ELF-1 (cell line): ENCODE results near the gene CCDC92B.

ENCODE experiments used
- DNase-seq: peaks from one replicate; pipeline ENCODE4 v3.0.0-alpha.2; 2016; ENCODE audit warnings: low read depth, low spot score

CCDC92B gene

DNA sequence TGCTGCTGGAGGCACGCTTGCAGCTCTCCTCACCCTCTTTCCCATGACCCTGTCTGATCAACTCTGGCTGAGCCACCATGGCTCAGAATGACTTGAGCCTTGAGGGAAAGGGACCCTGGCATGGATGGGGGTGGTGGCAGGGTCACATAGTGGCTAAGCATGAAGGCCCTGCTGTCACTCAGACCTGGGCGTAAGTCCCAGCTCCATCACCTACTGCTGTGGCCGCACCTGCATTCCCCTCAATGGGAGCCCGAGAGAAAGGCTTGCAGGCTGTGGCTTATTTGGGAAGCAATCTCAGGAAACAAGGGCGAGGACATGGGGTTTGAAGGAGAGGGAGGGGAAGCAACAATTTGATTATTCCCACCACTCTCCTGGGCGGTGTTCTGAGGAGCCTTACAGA lies 29.0 kb upstream of the CCDC92B start:
- DNase-seq: no peak

DNA sequence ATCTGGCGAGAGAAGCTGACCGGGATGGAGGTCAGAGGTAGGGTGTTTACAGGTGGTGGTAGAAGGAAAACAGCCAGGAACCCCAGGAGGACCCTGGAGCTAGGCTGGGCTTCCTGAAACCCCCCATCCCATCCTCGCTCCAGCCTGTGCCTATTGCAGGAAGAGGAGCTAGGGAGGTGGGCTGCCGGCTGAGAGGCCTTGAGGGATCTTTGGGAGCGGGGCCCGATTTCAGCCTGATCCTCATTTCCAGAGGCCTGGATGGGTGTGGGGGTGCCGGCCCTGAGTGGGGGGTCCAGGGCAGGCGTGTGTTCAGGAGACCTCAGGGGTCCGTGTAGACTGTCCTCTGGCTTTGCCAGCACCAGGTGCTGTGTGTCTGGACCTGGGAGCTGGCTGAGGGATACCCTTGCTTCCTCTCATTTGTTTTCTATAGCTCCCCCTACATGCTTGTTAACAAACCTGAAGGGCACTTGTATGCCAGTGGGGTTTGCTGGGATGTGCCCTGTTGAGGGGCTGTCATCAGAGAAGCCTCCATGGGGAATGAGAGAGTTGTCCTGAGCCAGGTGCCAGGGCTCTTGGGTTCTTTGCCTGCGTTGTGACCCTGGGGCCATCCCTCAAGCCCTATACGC lies 27.9 kb upstream of the CCDC92B start:
- no peak for DNase-seq

DNA sequence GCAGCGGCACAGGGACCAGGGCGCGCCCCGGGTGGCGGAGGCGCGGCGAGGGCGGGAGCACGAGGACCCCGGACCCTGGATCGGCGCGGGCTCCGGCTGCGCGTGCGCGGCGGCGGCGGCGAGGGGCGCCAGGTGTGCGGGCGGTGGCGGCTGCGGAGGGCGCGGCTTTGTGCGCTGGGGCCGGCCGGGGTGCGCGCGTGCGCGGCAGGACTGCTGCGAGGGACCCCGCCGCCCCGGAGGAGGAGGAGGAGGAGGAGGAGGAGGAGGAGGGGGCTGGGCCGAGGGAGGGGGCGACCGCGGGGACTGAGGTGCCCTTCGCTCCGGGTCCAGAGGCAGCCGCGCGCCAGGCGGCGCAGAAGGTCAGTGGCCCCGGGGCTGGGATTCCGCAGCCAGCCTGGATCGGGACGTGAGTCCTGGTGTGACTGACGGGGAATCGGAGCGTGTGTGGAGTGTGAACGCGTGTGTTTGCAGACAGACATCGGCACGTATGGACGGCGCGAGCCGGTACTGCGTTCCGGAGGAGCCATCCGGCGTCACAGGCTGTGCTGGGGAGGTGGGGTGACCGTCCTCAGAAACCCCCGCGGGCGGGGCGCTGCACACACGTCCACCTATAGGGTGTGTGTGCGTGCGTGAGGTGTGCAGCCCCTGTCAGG lies 27.3 kb upstream of the CCDC92B start:
- peak; percentile 50 for DNase-seq

DNA sequence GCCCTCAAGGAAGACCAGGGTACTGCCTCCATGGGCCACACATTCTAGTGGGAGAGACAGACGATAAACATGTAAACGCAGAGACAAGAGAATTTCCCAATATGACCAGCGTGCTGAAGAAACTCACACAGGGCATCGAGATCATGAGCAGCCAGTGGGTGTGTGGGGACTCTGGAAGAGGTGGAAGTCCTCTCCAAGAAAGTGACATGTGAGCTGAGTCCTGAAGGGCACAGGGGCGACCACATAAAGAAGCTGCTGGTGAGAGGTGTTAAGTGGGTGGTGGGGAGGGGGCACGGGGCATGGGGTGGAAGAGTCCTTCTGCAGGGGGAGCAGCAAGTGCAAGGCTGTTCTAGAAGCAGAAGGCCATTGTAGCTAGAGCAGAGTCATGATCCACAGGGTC lies 25.8 kb upstream of the CCDC92B start:
- no peak for DNase-seq

DNA sequence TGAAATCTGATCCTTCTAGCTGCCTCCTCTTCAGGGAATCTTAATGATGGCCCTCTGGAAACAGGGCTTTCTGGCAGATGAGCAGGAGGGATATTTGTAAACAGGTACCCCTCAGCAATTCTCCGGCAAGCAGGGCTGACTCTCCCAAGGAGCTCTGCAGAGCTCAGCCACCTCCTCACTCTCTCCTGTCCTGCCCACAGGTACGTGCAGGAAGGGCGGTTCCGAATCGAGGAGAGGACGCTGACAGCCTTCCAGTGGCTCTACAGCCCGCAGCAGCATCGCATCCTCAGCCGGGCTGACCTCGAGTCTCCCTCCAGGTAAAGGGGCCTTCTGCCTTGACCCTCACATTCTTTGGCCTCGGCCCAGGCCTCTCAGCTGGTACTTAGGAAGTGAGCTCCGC lies 20.7 kb upstream of the CCDC92B start:
- no peak for DNase-seq

DNA sequence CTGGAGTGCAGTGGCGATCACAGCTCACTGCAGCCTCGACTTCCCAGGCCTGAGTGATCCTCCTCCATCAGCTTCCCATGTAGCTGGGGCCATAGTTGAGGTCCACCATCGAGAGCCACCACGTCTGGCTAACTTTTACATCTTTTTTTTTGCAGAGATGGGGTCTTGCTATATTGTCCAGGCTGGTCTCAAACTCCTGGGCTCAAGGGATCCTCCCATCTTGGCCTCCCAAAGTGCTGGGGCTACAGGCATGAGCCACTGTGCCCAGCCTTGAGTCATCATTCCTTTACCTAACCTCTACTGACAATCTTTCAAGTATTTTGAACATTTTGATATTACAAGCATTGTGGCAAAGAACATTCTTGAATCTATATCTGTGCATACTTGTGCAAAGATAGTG lies 9.4 kb upstream of the CCDC92B start:
- no peak for DNase-seq

DNA sequence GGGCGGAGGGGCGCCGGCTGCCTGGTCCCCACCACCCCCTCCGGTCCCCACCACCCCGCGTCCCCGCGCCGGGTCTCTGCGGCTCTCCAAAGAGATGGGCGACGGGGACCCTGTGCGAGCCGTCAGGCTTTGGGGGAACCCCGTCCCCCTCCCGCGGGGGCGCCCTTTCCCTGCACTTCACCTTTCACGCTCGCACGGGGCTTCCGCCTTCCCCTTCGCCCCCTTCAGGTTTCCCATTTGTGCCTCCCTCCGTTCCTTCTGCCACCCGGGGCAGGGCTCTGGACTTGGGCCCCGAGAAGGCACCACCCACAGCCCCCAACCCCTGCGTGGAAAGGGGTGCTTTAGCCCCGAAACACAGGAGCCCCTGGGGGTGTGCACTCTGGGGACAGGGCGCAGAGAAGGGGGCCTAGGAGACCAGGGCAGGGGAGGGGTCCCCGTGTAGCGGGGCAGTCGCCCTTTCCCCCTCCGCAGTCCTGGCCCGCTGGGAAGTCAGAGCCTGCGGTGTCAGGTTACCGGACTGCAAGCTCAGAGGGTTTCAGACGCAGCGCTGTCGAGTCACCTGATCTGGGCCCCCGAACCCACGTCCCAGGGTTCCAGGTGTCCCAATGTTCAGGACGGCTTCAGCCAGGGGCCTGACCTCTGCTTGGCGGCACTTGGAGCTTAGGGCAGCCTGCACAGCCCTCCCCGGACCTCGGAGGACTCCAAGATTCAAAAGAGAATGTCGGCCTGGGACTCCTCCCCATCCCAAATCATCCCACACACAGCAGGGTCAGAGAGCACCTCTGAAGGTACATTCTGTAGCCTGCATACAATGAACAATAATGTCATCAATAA lies 6.7 kb upstream of the CCDC92B start:
- DNase-seq: peak; percentile 67

DNA sequence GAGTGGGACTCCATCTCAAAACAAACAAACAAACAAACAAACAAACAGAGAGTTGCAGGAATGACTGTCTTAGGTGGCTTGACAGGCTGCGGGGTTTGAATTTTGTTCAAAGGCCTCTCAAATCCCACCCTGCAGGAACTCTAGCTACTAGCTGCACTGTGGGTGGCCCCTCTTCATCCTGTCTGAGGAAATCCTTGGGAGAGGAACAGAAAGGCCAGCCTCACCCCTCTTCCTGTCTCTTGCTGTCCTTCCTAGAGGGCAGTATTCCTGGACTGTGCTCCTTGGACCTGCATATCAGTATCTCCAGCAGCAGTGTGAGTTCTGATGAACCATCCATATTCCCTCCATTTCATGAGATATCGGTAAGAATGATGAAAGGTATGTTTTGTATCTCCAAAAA lies 2.0 kb upstream of the CCDC92B start:
- DNase-seq: no peak

DNA sequence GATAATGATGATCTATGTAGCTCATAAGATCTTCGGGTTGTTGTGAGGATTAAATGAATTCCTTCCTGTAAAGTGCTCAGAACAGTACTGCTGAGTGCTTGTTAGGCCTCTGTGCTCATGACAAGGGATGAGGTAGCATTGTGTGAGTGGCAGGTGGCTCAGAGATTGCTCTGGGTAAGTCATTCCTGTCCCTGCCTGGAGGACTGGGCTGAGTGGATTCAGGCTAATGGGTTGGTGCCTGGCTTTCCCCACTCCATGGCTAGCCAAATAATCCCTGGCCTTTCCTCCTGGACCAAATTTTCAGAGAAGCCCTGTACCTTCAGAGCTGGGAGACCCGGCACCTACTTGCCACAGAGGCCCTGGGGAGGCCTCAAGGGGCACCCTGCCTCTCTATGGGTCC lies 1.3 kb upstream of the CCDC92B start:
- DNase-seq: no peak

DNA sequence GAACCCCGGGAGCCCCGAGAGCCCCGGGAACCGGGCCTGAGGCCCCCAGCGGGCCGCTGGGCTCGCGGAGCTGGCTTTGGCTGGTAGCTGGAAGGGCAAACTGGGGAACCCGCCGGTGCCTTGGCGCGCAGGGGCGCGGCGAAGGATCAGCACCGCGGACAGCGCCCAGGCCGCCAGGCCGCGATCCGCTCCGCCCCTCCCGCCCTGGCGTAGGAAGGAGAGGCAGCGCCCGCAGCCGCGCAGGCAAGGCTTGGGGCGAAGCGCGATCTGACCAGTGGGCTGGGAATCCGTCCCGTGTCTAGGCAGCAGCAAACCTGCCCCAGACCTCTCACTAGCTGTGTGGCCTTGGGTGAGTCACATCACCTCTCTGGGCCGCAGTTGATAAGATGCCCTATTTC lies 331 bp upstream of the CCDC92B start:
- DNase-seq: peak; percentile 90

DNA sequence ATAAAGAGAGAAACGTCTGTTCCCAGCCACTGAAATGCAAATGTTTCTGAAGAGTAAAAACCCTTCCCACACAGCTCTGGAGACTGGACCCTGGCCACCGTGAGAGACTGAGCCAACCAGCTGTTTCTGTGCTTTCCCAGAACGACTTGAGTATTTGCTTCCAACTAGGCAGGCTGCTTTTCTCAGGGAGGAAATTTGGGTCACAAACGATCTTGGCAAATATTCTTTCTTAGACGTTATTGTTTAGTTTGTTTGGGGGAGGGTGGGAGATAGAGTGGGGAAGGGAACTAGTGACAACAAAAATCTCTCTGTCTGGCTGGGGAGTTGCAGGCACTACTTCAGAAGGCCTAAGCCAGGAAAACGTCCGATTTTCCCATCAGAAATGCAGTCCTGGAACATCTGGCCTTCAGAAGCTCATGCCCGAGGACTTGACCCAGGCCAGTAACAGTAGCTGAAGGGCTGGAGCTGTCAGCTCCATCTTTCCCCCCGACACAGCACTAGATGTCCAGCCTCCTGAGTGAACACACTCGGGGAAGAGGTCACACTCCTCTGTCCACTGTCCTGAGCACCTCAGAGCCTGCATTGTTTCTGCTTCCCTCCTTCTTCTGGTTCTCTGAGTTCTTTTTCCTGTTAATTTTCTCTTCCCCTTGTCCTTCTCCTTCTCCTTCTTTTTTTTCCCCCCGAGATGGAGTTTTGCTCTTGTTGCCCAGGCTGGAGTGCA lies 4.0 kb downstream of the CCDC92B start:
- DNase-seq: no peak

DNA sequence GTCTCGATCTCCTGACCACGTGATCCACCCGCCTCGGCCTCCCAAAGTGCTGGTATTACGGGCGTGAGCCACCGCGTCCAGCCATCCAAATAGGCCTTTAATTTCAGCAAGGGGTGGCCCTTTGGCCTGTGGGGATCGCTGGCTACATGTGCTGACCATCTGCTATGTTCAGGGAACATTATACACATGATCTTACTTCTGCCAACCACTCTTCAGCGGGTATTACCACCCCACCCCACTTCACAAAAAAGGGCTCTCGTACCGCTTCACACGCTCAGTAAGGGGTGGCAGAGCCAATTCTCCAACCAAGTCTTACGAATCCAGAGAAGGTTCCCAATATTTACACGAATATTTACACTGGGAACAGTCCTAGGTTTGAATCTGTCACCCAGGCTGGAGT lies 11.8 kb downstream of the CCDC92B start:
- no peak for DNase-seq

DNA sequence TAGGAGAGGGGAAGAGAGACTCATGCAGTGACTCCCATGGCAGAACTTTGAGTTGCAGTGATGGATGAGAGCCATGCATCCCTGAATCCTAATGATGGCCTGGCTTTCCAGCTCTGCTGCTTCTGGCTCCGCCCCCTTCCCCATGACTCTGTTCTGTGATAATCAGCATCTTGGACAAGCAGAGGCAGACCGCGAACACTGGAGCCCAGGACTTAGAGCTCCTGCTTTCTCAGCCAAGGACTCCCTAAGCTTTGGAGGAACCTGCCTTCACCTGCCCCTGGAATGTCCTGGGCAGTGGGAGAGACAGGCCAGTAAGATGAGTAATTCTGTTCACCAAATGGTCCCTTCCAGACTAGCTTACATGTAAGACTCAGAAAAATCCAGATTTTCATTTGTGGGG lies 12.5 kb downstream of the CCDC92B start:
- DNase-seq: peak; percentile 39

DNA sequence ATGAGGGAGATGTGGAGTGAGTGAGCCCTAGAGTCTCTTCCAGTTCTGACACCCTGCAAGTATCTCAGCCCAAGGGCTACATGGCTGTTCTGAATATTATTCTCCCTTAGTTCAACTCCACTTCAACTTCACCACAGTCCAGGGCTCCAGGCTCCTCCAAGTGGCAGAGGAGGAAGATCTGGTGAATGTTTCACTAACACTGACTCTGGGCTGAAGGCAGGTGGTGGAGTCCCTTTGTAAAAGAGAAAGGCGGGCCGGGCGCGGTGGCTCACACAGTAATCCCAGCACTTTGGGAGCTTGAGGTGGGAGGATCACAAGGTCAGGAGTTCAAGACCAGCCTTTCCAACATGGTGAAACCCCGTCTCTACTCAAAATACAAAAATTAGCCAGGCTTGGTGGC lies 13.6 kb downstream of the CCDC92B start:
- DNase-seq: no peak

DNA sequence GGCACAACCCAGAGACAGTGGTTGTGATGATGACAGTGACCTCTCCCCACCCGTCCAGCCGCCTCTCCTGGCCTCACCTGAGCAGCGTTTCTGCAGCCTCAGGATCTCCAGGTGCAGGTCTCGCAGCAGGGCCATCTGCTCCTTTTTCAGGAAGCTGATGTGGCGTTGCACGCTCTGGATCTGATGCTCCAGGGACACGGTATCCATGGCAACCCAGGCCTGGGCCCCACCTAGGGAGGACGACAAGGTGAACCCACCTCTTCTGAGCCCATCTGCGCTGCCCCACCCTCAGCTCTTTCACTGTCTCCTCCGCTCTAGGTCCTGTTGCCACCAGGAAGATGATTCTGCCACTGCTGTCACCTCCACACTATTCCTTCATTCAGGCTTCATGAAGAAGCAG lies 14.5 kb downstream of the CCDC92B start:
- no peak for DNase-seq

DNA sequence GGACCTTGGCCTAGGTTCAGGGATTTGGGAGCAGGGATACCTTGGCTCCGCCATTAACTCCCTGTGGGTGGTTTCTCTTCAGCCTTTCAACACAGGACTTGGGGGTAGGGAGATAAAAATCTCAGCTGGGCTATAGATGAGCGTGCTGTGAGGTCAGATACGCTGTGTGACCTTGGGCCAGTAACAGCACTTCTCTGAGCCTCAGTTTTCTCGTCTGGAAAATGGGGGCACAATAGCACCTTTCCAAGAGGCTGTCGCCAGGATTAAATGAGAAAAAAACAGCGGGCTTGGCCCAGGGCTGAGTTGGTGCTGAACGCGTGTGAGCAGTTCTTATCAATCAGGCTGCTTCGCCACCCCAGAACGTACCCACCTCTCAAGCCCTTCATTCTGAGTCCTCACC lies 17.6 kb downstream of the CCDC92B start:
- no peak for DNase-seq

DNA sequence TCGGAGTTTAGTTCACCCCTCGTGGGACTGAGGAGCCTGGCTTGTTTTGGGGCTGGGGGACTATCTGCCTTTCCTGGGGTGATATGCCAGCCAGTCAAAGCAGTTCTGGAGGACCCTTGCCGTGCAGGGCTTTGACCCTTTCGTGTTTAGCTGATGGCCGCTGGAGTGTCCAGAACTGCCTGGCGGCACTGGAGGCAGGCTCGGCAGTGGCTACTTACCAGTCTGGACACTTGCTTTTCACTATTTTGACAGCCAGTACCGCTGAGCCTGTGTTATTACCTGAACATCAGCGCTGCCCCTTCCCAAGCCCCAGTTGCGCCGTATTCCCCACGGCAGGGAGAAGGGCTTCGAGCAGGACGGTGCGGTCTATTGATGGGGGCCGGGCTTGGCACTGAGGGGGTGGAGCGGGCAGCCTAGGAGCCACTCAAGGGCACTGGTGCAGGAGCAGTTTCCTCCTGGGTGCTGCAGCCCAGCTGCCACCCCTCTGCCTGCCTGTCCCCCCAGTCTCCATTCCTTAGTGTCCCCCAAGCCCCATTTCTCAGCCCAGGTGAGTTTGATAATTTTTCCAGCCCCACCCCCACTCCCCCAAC lies 18.6 kb downstream of the CCDC92B start:
- no peak for DNase-seq

DNA sequence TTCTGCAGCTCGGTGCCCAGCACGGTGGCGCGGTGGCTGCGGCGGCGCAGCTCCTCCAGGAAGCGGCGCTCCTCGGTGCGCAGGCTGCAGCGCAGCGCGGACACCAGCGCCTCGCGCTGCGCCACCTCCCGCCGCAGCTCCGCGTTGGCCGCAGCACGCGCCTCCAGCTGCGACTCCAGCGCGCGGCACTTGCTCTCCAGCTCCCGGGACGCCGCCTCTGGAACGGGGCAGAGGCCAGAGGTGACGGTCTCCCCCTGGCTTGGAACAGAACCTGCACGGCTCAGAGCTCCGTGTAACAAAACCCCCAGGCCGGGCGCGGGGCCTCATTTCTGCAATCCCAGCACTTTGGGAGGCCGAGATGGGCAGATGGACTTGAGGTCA lies 24.7 kb downstream of the CCDC92B start:
- peak; percentile 81 for DNase-seq

DNA sequence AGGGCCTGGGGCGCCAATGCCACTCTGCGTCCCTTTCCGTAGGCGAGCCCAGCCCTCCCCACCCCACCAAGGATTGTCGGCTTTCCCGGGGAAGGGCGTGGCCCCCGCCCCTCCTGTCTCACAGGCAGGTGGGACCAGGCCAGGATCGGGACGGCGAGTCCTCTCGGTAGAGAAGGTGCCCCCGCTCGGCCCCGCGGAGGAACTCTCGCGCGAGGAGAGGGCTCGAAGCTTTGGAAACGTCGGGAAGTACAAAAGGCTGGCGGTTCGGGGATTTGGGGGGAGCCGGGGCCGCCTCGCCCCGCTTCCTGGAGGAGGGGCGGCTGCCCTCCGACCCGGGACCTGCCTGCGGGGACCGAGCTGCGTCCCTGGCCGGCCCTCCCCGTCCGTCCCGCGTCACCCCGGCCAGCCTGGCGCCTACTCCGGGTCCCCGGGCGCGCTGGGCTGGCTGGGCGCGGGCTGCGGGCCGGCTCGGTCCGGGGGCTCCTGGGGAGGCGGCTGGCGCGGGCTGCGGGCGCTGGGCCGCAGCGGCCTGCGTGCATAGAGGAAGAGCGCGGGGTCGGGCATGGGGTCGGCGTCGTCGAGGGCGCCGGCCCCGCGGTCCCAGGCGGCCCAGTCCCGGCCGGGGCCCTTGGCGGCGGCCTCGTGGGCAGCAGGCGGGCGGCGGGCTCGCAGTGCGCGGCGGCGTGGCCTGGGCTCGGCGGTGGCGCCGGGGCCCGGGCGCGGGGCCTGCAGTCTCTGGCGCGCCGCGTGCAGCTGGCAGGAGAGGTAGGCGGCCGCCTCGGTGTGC lies 25.3 kb downstream of the CCDC92B start:
- DNase-seq: peak; percentile 77

DNA sequence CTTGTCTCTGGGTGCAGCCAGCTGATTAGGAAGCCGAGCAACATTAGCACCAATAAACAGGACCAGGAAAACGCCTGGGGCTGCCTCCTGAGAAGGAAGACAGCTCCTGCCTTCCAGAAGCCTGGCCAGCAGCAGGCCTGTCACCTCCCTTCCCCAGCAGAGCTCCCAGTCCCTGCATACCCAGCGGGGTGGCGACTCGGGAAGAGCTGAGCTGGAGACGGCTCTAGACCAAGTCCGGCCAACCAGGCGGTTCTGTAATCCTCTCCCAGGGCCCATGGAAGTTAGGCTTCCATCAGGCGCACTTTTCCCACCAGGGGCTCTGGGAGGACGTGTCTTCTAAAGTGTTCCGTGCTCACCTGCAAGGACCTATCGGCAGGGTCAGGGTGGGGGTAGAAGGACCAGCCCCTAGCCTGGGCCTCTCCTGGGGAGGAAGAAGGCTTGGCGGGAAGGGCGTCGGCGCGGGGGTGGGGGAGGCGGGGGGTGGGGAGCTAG lies 25.9 kb downstream of the CCDC92B start:
- peak; percentile 97 for DNase-seq

DNA sequence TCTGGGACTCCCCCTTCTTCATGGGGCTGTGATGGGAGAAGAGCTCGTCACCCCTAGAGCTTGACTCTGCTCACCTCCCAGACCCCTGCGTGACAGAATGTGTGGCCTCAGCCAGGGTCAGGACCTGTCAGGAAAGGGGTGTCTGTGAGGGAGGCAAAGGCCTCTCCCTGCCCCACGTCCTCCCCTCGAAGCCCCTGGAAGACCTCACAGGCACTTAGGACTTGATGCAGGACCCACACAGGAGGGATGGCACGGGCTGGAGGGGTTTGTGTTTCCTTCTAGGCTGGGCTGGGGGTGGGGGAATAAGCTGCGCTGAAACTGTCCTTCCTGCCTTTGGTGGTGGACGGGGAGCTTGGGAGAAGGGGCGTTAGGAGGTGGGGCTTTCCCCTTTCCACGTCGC lies 26.8 kb downstream of the CCDC92B start:
- no peak for DNase-seq
